Measurements from ENCODE around the gene GLI2. TPM values are rescaled to one million over a fixed set of nuclear protein-coding genes. Genes with fewer than 3 reads are reported as not detected.

Gene GLI2
- total RNA-seq, 1 experiment from 2014 or later, result not detected

DNA sequence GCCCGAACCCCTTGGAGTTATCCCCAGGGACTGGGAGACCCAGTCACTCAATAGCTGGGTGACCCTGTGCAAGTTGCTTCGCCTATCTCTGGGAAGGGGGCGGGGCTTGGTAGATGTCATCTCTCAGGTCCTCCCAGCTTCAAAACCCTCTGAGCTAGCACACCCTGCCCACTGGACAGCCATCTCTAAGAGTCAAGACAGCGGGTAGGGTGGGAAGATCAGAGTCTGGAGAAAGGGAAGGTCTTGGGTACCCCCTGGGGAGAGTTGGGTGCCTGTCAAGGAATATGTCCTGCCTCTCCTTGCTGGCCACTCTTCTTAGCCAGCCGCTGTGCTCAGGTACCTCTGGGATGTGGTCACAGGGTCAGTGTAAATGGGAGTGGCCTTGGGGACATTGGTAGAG, 8.0 kb downstream of the GLI2 start:
- H3K9me2 ChIP-seq (replicated peaks; ENCODE audit: insufficient read depth, low read length), result no peaks in the 10 kb centered on the region
- no peaks in the 10 kb centered on the region for H3K9me3 ChIP-seq (ENCODE audit: low read length)
- no peak for DNase-seq
- no peak overlapping the region for H3K4me3 ChIP-seq (ENCODE audit: low read length)
- H3K36me3 ChIP-seq (ENCODE audit: insufficient read depth, low read length), result no peaks in the 10 kb centered on the region
- H3K4me2 ChIP-seq (ENCODE audit: low read depth, low read length, poor library complexity, severe bottlenecking), result no peak overlapping the region
- no peaks in the 10 kb centered on the region for H3K27me3 ChIP-seq (ENCODE audit: low read length)
- H3K4me1 ChIP-seq (ENCODE audit: low read length), result peaks cover 30% of the 10 kb centered on the region
- no peaks in the 10 kb centered on the region for H4K20me1 ChIP-seq (ENCODE audit: insufficient read depth, low read depth, low read length)
- H3K27ac ChIP-seq (ENCODE audit: low read length), result no peak overlapping the region
- H2AFZ ChIP-seq (ENCODE audit: low read length), result no peak overlapping the region
- no peak overlapping the region for H3K9ac ChIP-seq (ENCODE audit: low read length)
- no peaks in the 10 kb centered on the region for H3K79me2 ChIP-seq (ENCODE audit: low read length)

DNA sequence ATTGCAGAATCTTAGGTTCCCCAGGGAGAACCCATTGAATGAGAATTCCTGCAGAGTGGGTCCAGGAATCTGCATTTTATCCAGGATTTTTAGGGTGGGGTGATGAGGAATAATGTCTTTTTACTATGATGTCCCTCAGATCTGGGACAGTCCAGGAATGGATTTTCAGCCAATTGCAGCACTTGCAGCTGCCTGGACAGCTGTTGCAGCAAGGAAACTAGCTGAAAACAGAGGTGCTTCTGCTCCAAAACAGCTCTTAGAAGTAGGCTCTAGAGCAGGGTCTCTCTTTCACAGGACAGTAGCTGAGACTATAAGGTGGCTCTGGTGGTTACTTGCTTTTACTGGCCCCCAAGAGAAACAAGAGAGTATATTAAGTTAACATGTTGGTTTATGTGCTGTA, 9.1 kb downstream of the GLI2 start:
- Histone ChIP-seq H3K36me3 (ENCODE audit: insufficient read depth, low read length) (no peaks in the 10 kb centered on the region), H3K4me2 (ENCODE audit: low read depth, low read length, poor library complexity, severe bottlenecking) (no peak overlapping the region), H2AFZ (ENCODE audit: low read length) (no peak overlapping the region), H4K20me1 (ENCODE audit: insufficient read depth, low read depth, low read length) (no peaks in the 10 kb centered on the region), H3K79me2 (ENCODE audit: low read length) (no peaks in the 10 kb centered on the region), H3K9ac (ENCODE audit: low read length) (no peak overlapping the region), H3K4me3 (ENCODE audit: low read length) (no peak overlapping the region), H3K9me2 (replicated peaks; ENCODE audit: insufficient read depth, low read length) (no peaks in the 10 kb centered on the region), H3K27me3 (ENCODE audit: low read length) (no peaks in the 10 kb centered on the region), H3K9me3 (ENCODE audit: low read length) (no peaks in the 10 kb centered on the region), H3K27ac (ENCODE audit: low read length) (no peak overlapping the region), H3K4me1 (ENCODE audit: low read length) (peaks cover 32% of the 10 kb centered on the region)
- no peak for DNase-seq

DNA sequence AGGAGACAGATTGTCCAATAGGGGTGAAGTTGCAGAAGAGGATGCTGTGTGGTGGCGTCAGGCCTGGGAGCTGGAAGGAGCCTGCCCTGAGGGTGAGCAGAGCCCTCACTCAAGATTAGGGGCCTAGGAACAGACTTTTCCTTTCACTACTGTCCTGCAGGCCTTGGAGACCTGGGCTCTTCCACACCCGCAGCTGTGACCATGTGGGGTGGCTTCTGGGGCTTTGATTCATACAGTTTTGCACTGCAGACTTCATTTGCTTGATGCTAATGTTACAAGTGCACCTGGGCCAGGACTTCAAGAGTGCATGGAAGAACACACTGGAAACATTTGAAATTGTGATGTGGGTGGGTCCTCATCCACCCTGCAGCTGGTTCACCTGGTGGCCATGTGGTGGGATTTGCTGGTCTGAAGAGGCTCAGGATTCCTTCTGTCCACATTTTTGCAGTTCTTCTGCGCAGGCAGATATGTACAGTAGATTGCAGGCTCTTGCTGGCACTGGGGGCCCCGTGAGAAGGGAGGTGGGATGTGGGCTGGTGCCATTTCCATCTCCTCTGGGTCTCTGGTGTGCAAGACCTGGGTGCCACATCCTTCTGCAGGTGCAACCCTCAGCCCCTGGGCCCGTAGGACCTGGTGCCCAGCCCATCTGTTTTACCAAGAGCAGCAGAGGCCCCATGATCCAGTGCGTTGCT, 9.9 kb downstream of the GLI2 start:
- H3K27me3 ChIP-seq (ENCODE audit: low read length), result no peaks in the 10 kb centered on the region
- no peak for DNase-seq
- H3K4me1 ChIP-seq (ENCODE audit: low read length), result peaks cover 40% of the 10 kb centered on the region
- H3K4me2 ChIP-seq (ENCODE audit: low read depth, low read length, poor library complexity, severe bottlenecking), result no peak overlapping the region
- H3K9me2 ChIP-seq (replicated peaks; ENCODE audit: insufficient read depth, low read length), result no peaks in the 10 kb centered on the region
- H3K9me3 ChIP-seq (ENCODE audit: low read length), result no peaks in the 10 kb centered on the region
- no peak overlapping the region for H2AFZ ChIP-seq (ENCODE audit: low read length)
- no peak overlapping the region for H3K9ac ChIP-seq (ENCODE audit: low read length)
- H3K27ac ChIP-seq (ENCODE audit: low read length), result no peak overlapping the region
- no peaks in the 10 kb centered on the region for H3K79me2 ChIP-seq (ENCODE audit: low read length)
- no peaks in the 10 kb centered on the region for H3K36me3 ChIP-seq (ENCODE audit: insufficient read depth, low read length)
- H4K20me1 ChIP-seq (ENCODE audit: insufficient read depth, low read depth, low read length), result no peaks in the 10 kb centered on the region
- no peak overlapping the region for H3K4me3 ChIP-seq (ENCODE audit: low read length)

DNA sequence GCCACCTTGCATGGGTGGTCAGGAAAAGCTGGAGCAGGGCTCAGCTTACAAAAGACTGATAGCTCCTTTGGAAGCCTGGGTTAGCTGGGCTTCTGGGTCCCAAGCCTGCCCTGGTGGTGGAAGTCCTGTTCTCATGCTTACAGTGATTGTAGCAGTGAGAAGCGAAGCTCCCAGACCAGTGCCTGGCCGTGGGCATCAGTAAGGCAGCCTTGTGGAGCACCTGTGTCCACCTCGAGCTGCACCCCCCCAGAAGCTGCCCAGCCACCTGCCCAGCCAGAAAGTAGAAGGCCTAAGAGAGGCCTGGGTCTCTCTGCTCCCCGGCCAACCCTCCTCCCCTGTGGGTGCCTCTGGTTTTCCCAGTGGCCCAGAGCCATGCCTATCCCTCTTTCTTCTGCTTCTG, 10.5 kb downstream of the GLI2 start:
- Histone ChIP-seq H2AFZ (ENCODE audit: low read length) (no peak overlapping the region), H3K4me1 (ENCODE audit: low read length) (peaks cover 42% of the 10 kb centered on the region), H3K36me3 (ENCODE audit: insufficient read depth, low read length) (no peaks in the 10 kb centered on the region), H3K9ac (ENCODE audit: low read length) (no peak overlapping the region), H3K9me3 (ENCODE audit: low read length) (no peaks in the 10 kb centered on the region), H3K79me2 (ENCODE audit: low read length) (no peaks in the 10 kb centered on the region), H3K9me2 (replicated peaks; ENCODE audit: insufficient read depth, low read length) (no peaks in the 10 kb centered on the region), H3K4me2 (ENCODE audit: low read depth, low read length, poor library complexity, severe bottlenecking) (no peak overlapping the region), H3K27ac (ENCODE audit: low read length) (no peak overlapping the region), H4K20me1 (ENCODE audit: insufficient read depth, low read depth, low read length) (no peaks in the 10 kb centered on the region), H3K27me3 (ENCODE audit: low read length) (no peaks in the 10 kb centered on the region), H3K4me3 (ENCODE audit: low read length) (no peak overlapping the region)
- no peak for DNase-seq

DNA sequence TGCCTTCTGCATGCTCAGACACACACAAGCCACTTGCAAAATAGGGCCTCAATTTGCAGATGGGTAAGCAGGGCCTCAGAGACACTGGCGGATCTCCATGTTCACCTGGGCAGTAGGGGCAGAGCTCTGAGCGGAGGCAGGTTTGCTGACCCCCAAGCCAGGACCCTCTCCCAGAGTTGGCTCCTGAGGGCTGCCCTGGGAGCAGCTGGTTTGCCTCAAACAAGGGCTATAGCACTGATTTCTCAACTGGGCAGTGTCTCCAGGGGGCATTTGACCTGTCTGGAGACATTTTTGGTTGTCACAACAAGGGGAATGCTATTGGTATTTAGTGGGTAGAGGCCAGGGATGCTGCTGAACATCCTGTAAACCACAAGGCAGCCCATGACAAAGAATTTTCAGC, 11.6 kb downstream of the GLI2 start:
- no peak overlapping the region for H3K27ac ChIP-seq (ENCODE audit: low read length)
- H3K4me3 ChIP-seq (ENCODE audit: low read length), result no peak overlapping the region
- no peak overlapping the region for H2AFZ ChIP-seq (ENCODE audit: low read length)
- H3K79me2 ChIP-seq (ENCODE audit: low read length), result no peaks in the 10 kb centered on the region
- H4K20me1 ChIP-seq (ENCODE audit: insufficient read depth, low read depth, low read length), result no peaks in the 10 kb centered on the region
- peaks cover 42% of the 10 kb centered on the region for H3K4me1 ChIP-seq (ENCODE audit: low read length)
- DNase-seq, result no peak
- H3K4me2 ChIP-seq (ENCODE audit: low read depth, low read length, poor library complexity, severe bottlenecking), result no peak overlapping the region
- no peaks in the 10 kb centered on the region for H3K36me3 ChIP-seq (ENCODE audit: insufficient read depth, low read length)
- H3K9me3 ChIP-seq (ENCODE audit: low read length), result no peaks in the 10 kb centered on the region
- no peak overlapping the region for H3K9ac ChIP-seq (ENCODE audit: low read length)
- H3K9me2 ChIP-seq (replicated peaks; ENCODE audit: insufficient read depth, low read length), result no peaks in the 10 kb centered on the region
- no peaks in the 10 kb centered on the region for H3K27me3 ChIP-seq (ENCODE audit: low read length)

DNA sequence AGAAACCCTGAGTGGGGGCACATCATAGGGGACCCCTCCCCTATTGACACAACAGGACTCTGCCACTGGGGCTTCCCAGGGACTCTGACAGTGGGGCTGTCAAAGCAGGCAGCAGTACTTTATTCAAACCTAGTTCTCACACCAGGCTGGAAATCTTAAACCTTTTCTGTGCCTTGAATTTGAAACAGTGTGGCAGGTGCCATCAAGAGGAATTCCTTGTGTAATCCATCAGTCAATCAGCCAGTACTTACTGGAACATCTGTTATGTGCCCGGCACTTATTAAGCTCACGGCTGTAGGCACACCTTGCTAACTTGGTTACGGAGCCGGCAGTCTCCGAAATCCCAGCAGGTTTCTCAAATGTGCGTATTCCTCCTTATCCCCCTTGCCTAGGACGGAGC, 12.0 kb downstream of the GLI2 start:
- Histone ChIP-seq H3K27me3 (ENCODE audit: low read length) (no peaks in the 10 kb centered on the region), H3K4me3 (ENCODE audit: low read length) (no peak overlapping the region), H3K9me3 (ENCODE audit: low read length) (no peaks in the 10 kb centered on the region), H3K9ac (ENCODE audit: low read length) (no peak overlapping the region), H3K4me1 (ENCODE audit: low read length) (peaks cover 38% of the 10 kb centered on the region), H3K4me2 (ENCODE audit: low read depth, low read length, poor library complexity, severe bottlenecking) (no peak overlapping the region), H3K79me2 (ENCODE audit: low read length) (no peaks in the 10 kb centered on the region), H3K27ac (ENCODE audit: low read length) (no peak overlapping the region), H2AFZ (ENCODE audit: low read length) (no peak overlapping the region), H4K20me1 (ENCODE audit: insufficient read depth, low read depth, low read length) (no peaks in the 10 kb centered on the region), H3K9me2 (replicated peaks; ENCODE audit: insufficient read depth, low read length) (no peaks in the 10 kb centered on the region), H3K36me3 (ENCODE audit: insufficient read depth, low read length) (no peaks in the 10 kb centered on the region)
- no peak for DNase-seq

DNA sequence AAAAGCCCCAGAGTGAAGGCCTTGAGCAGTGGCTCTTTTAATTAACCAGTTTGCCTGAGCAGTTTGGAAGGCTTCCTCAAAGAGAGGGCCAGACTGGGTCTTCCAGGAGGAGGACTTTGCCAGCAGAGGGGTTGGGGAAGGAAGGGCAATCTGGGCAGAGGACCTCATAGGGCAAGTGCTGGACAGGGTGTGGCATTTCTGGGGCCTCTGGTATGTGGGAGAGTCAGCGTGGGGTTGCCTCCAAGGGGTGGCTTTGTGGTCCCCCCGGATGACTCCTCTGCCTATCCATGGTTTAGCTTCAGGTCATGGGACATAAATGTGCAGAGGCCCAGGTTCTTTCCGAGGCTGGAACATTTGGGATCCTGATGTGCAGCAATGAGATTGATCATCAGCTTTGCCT, 12.6 kb downstream of the GLI2 start:
- no peaks in the 10 kb centered on the region for H3K36me3 ChIP-seq (ENCODE audit: insufficient read depth, low read length)
- H3K9me3 ChIP-seq (ENCODE audit: low read length), result no peaks in the 10 kb centered on the region
- no peaks in the 10 kb centered on the region for H3K9me2 ChIP-seq (replicated peaks; ENCODE audit: insufficient read depth, low read length)
- H3K4me2 ChIP-seq (ENCODE audit: low read depth, low read length, poor library complexity, severe bottlenecking), result no peak overlapping the region
- peaks cover 32% of the 10 kb centered on the region for H3K4me1 ChIP-seq (ENCODE audit: low read length)
- no peak overlapping the region for H2AFZ ChIP-seq (ENCODE audit: low read length)
- H3K9ac ChIP-seq (ENCODE audit: low read length), result no peak overlapping the region
- DNase-seq, result no peak
- H4K20me1 ChIP-seq (ENCODE audit: insufficient read depth, low read depth, low read length), result no peaks in the 10 kb centered on the region
- no peaks in the 10 kb centered on the region for H3K27me3 ChIP-seq (ENCODE audit: low read length)
- H3K4me3 ChIP-seq (ENCODE audit: low read length), result no peak overlapping the region
- no peak overlapping the region for H3K27ac ChIP-seq (ENCODE audit: low read length)
- no peaks in the 10 kb centered on the region for H3K79me2 ChIP-seq (ENCODE audit: low read length)

DNA sequence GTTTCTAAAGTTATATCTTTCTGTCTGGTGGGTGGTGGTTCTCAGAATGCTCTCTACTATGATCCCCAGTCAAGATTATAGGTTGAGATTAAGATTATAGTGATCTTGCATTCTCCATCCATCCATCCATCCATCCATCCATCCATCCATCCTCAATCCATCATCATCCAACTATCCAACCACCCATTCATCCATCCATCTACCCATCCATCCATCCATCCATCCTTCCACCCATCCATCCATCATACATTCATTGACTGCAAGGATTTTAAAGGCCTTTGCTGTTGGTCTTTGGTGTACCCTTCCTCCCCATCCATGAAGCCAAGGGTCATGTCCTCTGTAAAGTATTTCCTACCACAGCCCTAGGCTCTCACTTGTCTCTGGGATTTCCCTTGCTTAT, 13.1 kb downstream of the GLI2 start:
- Histone ChIP-seq H4K20me1 (ENCODE audit: insufficient read depth, low read depth, low read length) (no peaks in the 10 kb centered on the region), H3K4me2 (ENCODE audit: low read depth, low read length, poor library complexity, severe bottlenecking) (no peak overlapping the region), H3K36me3 (ENCODE audit: insufficient read depth, low read length) (no peaks in the 10 kb centered on the region), H2AFZ (ENCODE audit: low read length) (no peak overlapping the region), H3K9me2 (replicated peaks; ENCODE audit: insufficient read depth, low read length) (no peaks in the 10 kb centered on the region), H3K27me3 (ENCODE audit: low read length) (no peaks in the 10 kb centered on the region), H3K9me3 (ENCODE audit: low read length) (no peaks in the 10 kb centered on the region), H3K4me1 (ENCODE audit: low read length) (peaks cover 29% of the 10 kb centered on the region), H3K4me3 (ENCODE audit: low read length) (no peak overlapping the region), H3K79me2 (ENCODE audit: low read length) (no peaks in the 10 kb centered on the region), H3K9ac (ENCODE audit: low read length) (no peak overlapping the region), H3K27ac (ENCODE audit: low read length) (no peak overlapping the region)
- DNase-seq, result no peak
